HEK293 (cell line): ENCODE measurements around the gene GRAMD1B.

Experiments
- CTCF ChIA-PET: fragments of 350-600 bp; formaldehyde crosslinking; extraction: SDS; loops from one replicate; lab custom pipeline; 2021; ENCODE audit warnings: antibody characterized with exemption; lab: Yijun Ruan, JAX
- POLR2A ChIA-PET: fragments of 300-600 bp; formaldehyde crosslinking; extraction: SDS; loops from one replicate; lab custom pipeline; 2020; ENCODE audit warnings: antibody characterized with exemption, inconsistent platforms; lab: Yijun Ruan, JAX
- H3K27ac ChIP-seq: fragments of 200-500 bp; sonication (Bioruptor generic); 2 replicates; pipeline ENCODE4 v1.5.1; 2014; ENCODE audit warnings: low read depth, low read length, control low read depth, inconsistent platforms; ENCODE audit errors: extremely low read depth
- H3K36me3 ChIP-seq, 2 experiments: fragments of 200-500 bp in 1 of 2; sonication (Bioruptor generic) in 1 of 2; 1 replicate in 1 of 2; 2 replicates in 1 of 2; pipeline ENCODE4 v1.5.1; 2014 to 2017; ENCODE audit warnings: inconsistent platforms in 2 of 2, low read length in 2 of 2; ENCODE audit not compliant: control insufficient read depth in 2 of 2, insufficient read depth in 1 of 2
- H3K4me1 ChIP-seq: fragments of 200-500 bp; sonication (Bioruptor generic); 2 replicates; pipeline ENCODE4 v1.5.1; 2014; ENCODE audit warnings: mild to moderate bottlenecking, low read length, inconsistent platforms; ENCODE audit not compliant: control insufficient read depth, insufficient read depth
- H3K4me3 ChIP-seq: 2 replicates; pipeline ENCODE4 v1.5.1; 2011; ENCODE audit warnings: low read depth, mild to moderate bottlenecking, control low read depth, low read length, moderate library complexity
- H3K9me3 ChIP-seq: fragments of 200-500 bp; sonication (Bioruptor generic); 2 replicates; pipeline ENCODE4 v1.5.1; 2014; ENCODE audit warnings: low read depth, low read length, inconsistent platforms; ENCODE audit not compliant: control insufficient read depth, insufficient read depth
- BCL11B ChIP-seq: fragments of 450-650 bp; formaldehyde crosslinking; IDR thresholded peaks from 2 replicates; pipeline ENCODE4 v1.5.1; 2016; ENCODE audit warnings: low read depth, missing biosample characterization, missing genetic modification characterization
- CTCF ChIP-seq: fragments of 450-650 bp; formaldehyde crosslinking; IDR thresholded peaks from 2 replicates; pipeline ENCODE4 v1.5.1; 2016; ENCODE audit warnings: missing biosample characterization, missing genetic modification characterization
- EGR2 ChIP-seq: fragments of 450-650 bp; formaldehyde crosslinking; IDR thresholded peaks from 2 replicates; pipeline ENCODE4 v1.5.1; 2016; ENCODE audit warnings: low read depth, missing biosample characterization, missing genetic modification characterization
- ELK4 ChIP-seq: IDR thresholded peaks from 2 replicates; pipeline ENCODE4 v1.6.1; 2011; ENCODE audit warnings: mild to moderate bottlenecking, low read depth, low read length, borderline replicate concordance
- KLF1 ChIP-seq: fragments of 450-650 bp; formaldehyde crosslinking; IDR thresholded peaks from 2 replicates; pipeline ENCODE4 v1.5.1; 2016; ENCODE audit warnings: missing biosample characterization, missing genetic modification characterization
- KLF8 ChIP-seq: fragments of 450-650 bp; formaldehyde crosslinking; IDR thresholded peaks from 2 replicates; pipeline ENCODE4 v1.5.1; 2016; ENCODE audit warnings: missing biosample characterization, missing genetic modification characterization
- PATZ1 ChIP-seq: fragments of 450-650 bp; formaldehyde crosslinking; IDR thresholded peaks from 2 replicates; pipeline ENCODE4 v1.5.1; 2016; ENCODE audit warnings: missing biosample characterization, missing genetic modification characterization
- PRDM4 ChIP-seq: fragments of 450-650 bp; formaldehyde crosslinking; IDR thresholded peaks from 2 replicates; pipeline ENCODE4 v1.5.1; 2017; ENCODE audit warnings: missing biosample characterization, missing genetic modification characterization
- SCRT1 ChIP-seq: fragments of 450-650 bp; formaldehyde crosslinking; IDR thresholded peaks from 2 replicates; pipeline ENCODE4 v1.5.1; 2016; ENCODE audit warnings: missing biosample characterization, missing genetic modification characterization, borderline replicate concordance
- WT1 ChIP-seq: fragments of 450-650 bp; formaldehyde crosslinking; IDR thresholded peaks from 2 replicates; pipeline ENCODE4 v1.5.1; 2016; ENCODE audit warnings: missing biosample characterization, missing genetic modification characterization
- YY2 ChIP-seq: fragments of 450-650 bp; formaldehyde crosslinking; IDR thresholded peaks from 2 replicates; pipeline ENCODE4 v1.5.1; 2016; ENCODE audit warnings: missing biosample characterization, missing genetic modification characterization
- ZBTB6 ChIP-seq: fragments of 450-650 bp; formaldehyde crosslinking; IDR thresholded peaks from 2 replicates; pipeline ENCODE4 v1.5.1; 2017; ENCODE audit warnings: missing biosample characterization, missing genetic modification characterization
- ZFHX2 ChIP-seq: fragments of 450-650 bp; formaldehyde crosslinking; conservative IDR thresholded peaks from 2 replicates; pipeline ENCODE4 v1.5.1; 2016; ENCODE audit warnings: missing biosample characterization, missing genetic modification characterization
- ZNF10 ChIP-seq: fragments of 450-650 bp; formaldehyde crosslinking; IDR thresholded peaks from 2 replicates; pipeline ENCODE4 v1.5.1; 2017; ENCODE audit warnings: missing biosample characterization, missing genetic modification characterization
- ZNF174 ChIP-seq: fragments of 450-650 bp; formaldehyde crosslinking; IDR thresholded peaks from 2 replicates; pipeline ENCODE4 v1.5.0; 2017; ENCODE audit warnings: missing biosample characterization, mild to moderate bottlenecking, missing genetic modification characterization
- ZNF335 ChIP-seq: fragments of 450-650 bp; formaldehyde crosslinking; conservative IDR thresholded peaks from 2 replicates; pipeline ENCODE4 v1.5.1; 2016; ENCODE audit warnings: missing biosample characterization, missing genetic modification characterization
- ZNF341 ChIP-seq: fragments of 450-650 bp; formaldehyde crosslinking; IDR thresholded peaks from 2 replicates; pipeline ENCODE4; 2016; ENCODE audit warnings: low read depth, missing biosample characterization, missing genetic modification characterization
- ZNF354C ChIP-seq: fragments of 450-650 bp; formaldehyde crosslinking; IDR thresholded peaks from 2 replicates; pipeline ENCODE4 v1.5.1; 2016; ENCODE audit warnings: missing biosample characterization, missing genetic modification characterization, low read depth, borderline replicate concordance
- ZNF366 ChIP-seq: fragments of 450-650 bp; formaldehyde crosslinking; conservative IDR thresholded peaks from 2 replicates; pipeline ENCODE4 v1.5.1; 2016; ENCODE audit warnings: missing biosample characterization, missing genetic modification characterization
- ZNF394 ChIP-seq: fragments of 450-650 bp; formaldehyde crosslinking; IDR thresholded peaks from 2 replicates; pipeline ENCODE4 v1.5.1; 2016; ENCODE audit warnings: missing biosample characterization, missing genetic modification characterization, mild to moderate bottlenecking, moderate library complexity, borderline replicate concordance
- ZNF433 ChIP-seq: fragments of 450-650 bp; formaldehyde crosslinking; IDR thresholded peaks from 2 replicates; pipeline ENCODE4 v1.5.1; 2016; ENCODE audit warnings: missing biosample characterization, missing genetic modification characterization, low read depth
- ZNF560 ChIP-seq: fragments of 450-650 bp; formaldehyde crosslinking; IDR thresholded peaks from 2 replicates; pipeline ENCODE4 v1.5.1; 2017; ENCODE audit warnings: missing biosample characterization, missing genetic modification characterization, borderline replicate concordance
- ZNF600 ChIP-seq: fragments of 450-650 bp; formaldehyde crosslinking; IDR thresholded peaks from 2 replicates; pipeline ENCODE4 v1.5.1; 2016; ENCODE audit warnings: missing biosample characterization, missing genetic modification characterization
- ZNF610 ChIP-seq: fragments of 450-650 bp; formaldehyde crosslinking; IDR thresholded peaks from 2 replicates; pipeline ENCODE4 v1.5.1; 2016; ENCODE audit warnings: missing biosample characterization, missing genetic modification characterization, borderline replicate concordance
- ZNF654 ChIP-seq: fragments of 450-650 bp; formaldehyde crosslinking; IDR thresholded peaks from 2 replicates; pipeline ENCODE4 v1.5.1; 2016; ENCODE audit warnings: low read depth, missing biosample characterization, missing genetic modification characterization
- ZNF692 ChIP-seq: fragments of 450-650 bp; formaldehyde crosslinking; IDR thresholded peaks from 2 replicates; pipeline ENCODE4 v1.5.1; 2016; ENCODE audit warnings: missing biosample characterization, missing genetic modification characterization
- ZNF776 ChIP-seq: fragments of 450-650 bp; formaldehyde crosslinking; IDR thresholded peaks from 2 replicates; pipeline ENCODE4 v1.5.0; 2017; ENCODE audit warnings: missing biosample characterization, missing genetic modification characterization, borderline replicate concordance

Gene GRAMD1B

GRCh38 chr11:123580557-123581275 lies 150.6 kb downstream of the GRAMD1B start:
- Histone ChIP-seq H3K9me3 (no peaks in the 10 kb centered on the region), H3K36me3 (no peaks in the 10 kb centered on the region), H3K4me3 (no peak overlapping the region), H3K4me1 (no peaks in the 10 kb centered on the region), H3K27ac (no peak overlapping the region)
- ChIA-PET CTCF (interaction anchor here (0.6 to 5.7 kb wide), 37 partner anchors 8 to 1053 kb away, joined by 3 to 50 read pairs (median 4); no protein-coding TSS in a partner anchor), POLR2A (interaction anchor here (0.6 kb wide), 1 partner anchor 103 kb away, joined by 5 read pairs; no protein-coding TSS in a partner anchor)
- no peak for TF ChIP-seq PRDM4 (tag by site-specific recombination)
- TF ChIP-seq ZNF174 (tag by site-specific recombination): no peak
- TF ChIP-seq ZNF654 (tag by site-specific recombination): peak; percentile 40
- TF ChIP-seq ZNF341 (tag by site-specific recombination): peak; percentile 96
- TF ChIP-seq ZNF776 (tag by site-specific recombination): no peak
- peak; percentile 48; the same call in 1 of the 2 replicates for TF ChIP-seq WT1 (tag by site-specific recombination)
- TF ChIP-seq SCRT1: peak; percentile 92
- TF ChIP-seq KLF1 (tag by site-specific recombination): peak; percentile 49; the same call in 1 of the 2 replicates
- peak; percentile 96 for TF ChIP-seq CTCF (tag by site-specific recombination)
- TF ChIP-seq ZNF560 (tag by site-specific recombination): no peak
- TF ChIP-seq ZNF610 (tag by site-specific recombination): peak; percentile 75; the same call in 1 of the 2 replicates
- peak; percentile 76; the same call in 1 of the 2 replicates for TF ChIP-seq ZNF10 (tag by site-specific recombination)
- no peak for TF ChIP-seq BCL11B (tag by site-specific recombination)
- no peak for TF ChIP-seq ZNF394 (tag by site-specific recombination)
- TF ChIP-seq ZNF354C (tag by site-specific recombination): no peak
- no peak for TF ChIP-seq ELK4
- no peak for TF ChIP-seq EGR2 (tag by site-specific recombination)
- no peak for TF ChIP-seq ZNF335 (tag by site-specific recombination)
- no peak for TF ChIP-seq ZNF433 (tag by site-specific recombination)
- TF ChIP-seq ZNF692 (tag by site-specific recombination): no peak
- no peak for TF ChIP-seq YY2 (tag by site-specific recombination)
- no peak for TF ChIP-seq ZBTB6 (tag by site-specific recombination)
- TF ChIP-seq PATZ1 (tag by site-specific recombination): peak; percentile 61; the same call in 1 of the 2 replicates
- peak; percentile 70; the same call in 1 of the 2 replicates for TF ChIP-seq ZNF600 (tag by site-specific recombination)
- peak; percentile 16; the same call in 1 of the 2 replicates for TF ChIP-seq ZFHX2 (tag by site-specific recombination)
- TF ChIP-seq KLF8 (tag by site-specific recombination): peak; percentile 58; the same call in 1 of the 2 replicates
- no peak for TF ChIP-seq ZNF366 (tag by site-specific recombination)
